Left lung (tissue), 10 donors: ENCODE measurements around the gene FGF5. TPM values are rescaled to one million over a fixed set of nuclear protein-coding genes. Genes with fewer than 3 reads are reported as not detected.

Experiments used
- ATAC-seq: fragments of 200-7000 bp; cut with Tn5 transposase; one replicate; pipeline ENCODE4 v1.9.1; 2020; ENCODE audit warnings: moderate library complexity
- DNase-seq, 4 donors: peaks; one replicate each; pipeline ENCODE4 v3.0.0-alpha.2; 2013 to 2020
- H3K27ac ChIP-seq, 2 donors: fragments of 200-600 bp; sonication (generic) in 1 of 2; one replicate each; pipeline versions ENCODE4 v1.5.0 to v1.8.0; 2020 to 2021
- H3K27me3 ChIP-seq, 2 donors: fragments of 200-600 bp; sonication (generic) in 1 of 2; one replicate each; pipeline versions ENCODE4 v1.5.0 to v1.8.0; 2020 to 2021
- H3K36me3 ChIP-seq, 2 donors: fragments of 200-600 bp; sonication (generic) in 1 of 2; one replicate each; pipeline versions ENCODE4 v1.5.0 to v1.8.0; 2020 to 2021
- H3K4me1 ChIP-seq, 2 donors: fragments of 200-600 bp; one replicate each; pipeline ENCODE4 v1.8.0; 2021
- H3K4me3 ChIP-seq, 2 donors: fragments of 200-600 bp; sonication (generic) in 1 of 2; one replicate each; pipeline versions ENCODE4 v1.5.0 to v1.8.0; 2020 to 2021; ENCODE audit warnings: mild to moderate bottlenecking in 1 of 2
- H3K9me3 ChIP-seq, 2 donors: fragments of 200-600 bp; sonication (generic) in 1 of 2; one replicate each; pipeline versions ENCODE4 v1.5.0 to v1.8.0; 2020 to 2021
- CTCF ChIP-seq, 2 donors: fragments of 200-600 bp; sonication (generic) in 1 of 2; IDR thresholded peaks; one replicate each; pipeline versions ENCODE4 v1.5.0 to v1.8.0; 2021; ENCODE audit warnings: antibody characterized with exemption in 2 of 2
- intact Hi-C, 2 donors: fragments of 100-400 bp; cut with DNase I; formaldehyde crosslinking; loops; one replicate each; pipeline versions ENCODE4 v1.11.2 to v1.14.2; 2022
- polyA plus RNA-seq, 6 donors: library from polyadenylated mRNA; unstranded; fragments of 120-200 nt; gene quantifications; one replicate each; pipeline ENCODE4 v1.2.1, GENCODE V29; 2013; ENCODE audit not compliant: insufficient read length in 6 of 6
- total RNA-seq, 2 donors: library from RNA; stranded (reverse); fragmentation: NEBNext Ultra II Directional; extraction: Animal tissue kit (Norgen Biotek cat#: 25700); gene quantifications; one replicate each; pipeline ENCODE4 v1.2.1, GENCODE V29; 2021
- donor health status: DM: no; HTN: yes; CAD: no.
- donor health status: DM: no; HTN: no; CAD: no.

The FGF5 gene
- total and polyA plus RNA-seq, 8 donors = 0.03 to 0.05 (median 0.04) TPM; not detected in 5

GRCh38 chr4:80265571-80266252 is 752 bp upstream of the FGF5 start:
- DNase-seq (peak in 1 of 4 donors; percentile 17), ATAC-seq (peak; percentile 25)
- Histone ChIP-seq H3K27ac (no peak overlapping the region), H3K9me3 (no peaks in the 10 kb centered on the region), H3K4me3 (peak overlapping the region; percentile 21 to 24), H3K4me1 (peaks cover 0 to 14% of the 10 kb centered on the region in 2 donors), H3K27me3 (peaks cover 60 to 94% of the 10 kb centered on the region in 2 donors), H3K36me3 (no peaks in the 10 kb centered on the region)
- intact Hi-C loops = no loop called here
- TF ChIP-seq CTCF (IDR thresholded peaks at IDR 0.05) = no peak

- no peaks in the 10 kb centered on the region for H3K9me3 ChIP-seq
- H3K4me3 ChIP-seq = peak overlapping the region in 1 of 2 donors; percentile 21
- H3K27ac ChIP-seq = no peak overlapping the region
- ATAC-seq = peak; percentile 60
- intact Hi-C loops = no loop called here
- TF ChIP-seq CTCF (IDR thresholded peaks at IDR 0.05) = no peak
- no peaks in the 10 kb centered on the region for H3K36me3 ChIP-seq
- DNase-seq = peak in 1 of 4 donors; percentile 70
- H3K27me3 ChIP-seq = peaks cover 60 to 98% of the 10 kb centered on the region in 2 donors
- H3K4me1 ChIP-seq = peaks cover 0 to 14% of the 10 kb centered on the region in 2 donors
These were observed 477 bp downstream of the FGF5 start for GRCh38 chr4:80266902-80267380.

GRCh38 chr4:80268081-80268823 is 1.8 kb downstream of the FGF5 start:
- ATAC-seq (no peak), DNase-seq (peak in 1 of 4 donors; percentile 69)
- no peak overlapping the region for H3K4me3 ChIP-seq
- H3K9me3 ChIP-seq = no peaks in the 10 kb centered on the region
- no peaks in the 10 kb centered on the region for H3K36me3 ChIP-seq
- peaks cover 60 to 89% of the 10 kb centered on the region in 2 donors for H3K27me3 ChIP-seq
- H3K27ac ChIP-seq = no peak overlapping the region
- H3K4me1 ChIP-seq = peaks cover 0 to 14% of the 10 kb centered on the region in 2 donors
- no peak for TF ChIP-seq CTCF (IDR thresholded peaks at IDR 0.05)
- intact Hi-C loops = no loop called here

GRCh38 chr4:80268936-80269335 is 2.5 kb downstream of the FGF5 start:
- intact Hi-C loops = no loop called here
- Histone ChIP-seq H3K36me3 (no peaks in the 10 kb centered on the region), H3K27ac (no peak overlapping the region), H3K4me1 (peaks cover 0 to 14% of the 10 kb centered on the region in 2 donors), H3K27me3 (peaks cover 54 to 89% of the 10 kb centered on the region in 2 donors), H3K4me3 (no peak overlapping the region), H3K9me3 (no peaks in the 10 kb centered on the region)
- TF ChIP-seq CTCF (IDR thresholded peaks at IDR 0.05) = no peak
- ATAC-seq (no peak), DNase-seq (peak in 1 of 4 donors; percentile 10)

GRCh38 chr4:80270321-80270720 is 3.9 kb downstream of the FGF5 start:
- H3K9me3 ChIP-seq = no peaks in the 10 kb centered on the region
- H3K27ac ChIP-seq = no peak overlapping the region
- peaks cover 0 to 14% of the 10 kb centered on the region in 2 donors for H3K4me1 ChIP-seq
- intact Hi-C loops = no loop called here
- H3K4me3 ChIP-seq = no peak overlapping the region
- peaks cover 40 to 76% of the 10 kb centered on the region in 2 donors for H3K27me3 ChIP-seq
- no peaks in the 10 kb centered on the region for H3K36me3 ChIP-seq
- DNase-seq (no peak), ATAC-seq (no peak)
- no peak for TF ChIP-seq CTCF (IDR thresholded peaks at IDR 0.05)
